ENCODE measurements around the gene CASTOR1.
A peak's percentile ranks its signal among the peaks of the same experiment; 100 is the strongest.

CASTOR1 gene

DNA sequence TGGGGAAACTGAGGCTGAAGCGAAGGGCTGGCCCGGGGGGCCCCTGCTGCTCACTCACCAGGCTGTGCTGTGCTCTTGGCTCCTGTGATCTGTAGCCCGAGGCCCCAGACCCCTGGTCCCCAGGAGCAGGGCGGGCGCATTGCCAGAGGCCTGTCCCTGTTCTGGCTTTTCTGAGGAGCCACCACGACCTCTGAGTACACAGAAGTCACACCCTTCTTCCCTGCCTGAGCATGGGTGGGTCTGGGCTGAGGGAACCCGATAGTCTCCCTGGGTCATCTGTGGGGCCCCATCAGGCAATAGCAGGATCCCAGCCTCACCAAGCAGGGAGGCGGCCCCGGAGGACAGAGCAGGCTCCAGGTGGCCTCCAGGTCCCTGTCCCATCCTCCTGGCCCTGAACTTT lies 5.1 kb downstream of the CASTOR1 start:
- DNase-seq = no peak

GRCh38 chr22:30283342-30283741 lies 6.0 kb downstream of the CASTOR1 start:
- DNase-seq = no peak

- no peak for DNase-seq
Observed at GRCh38 chr22:30282616-30283046, 6.7 kb downstream of the CASTOR1 start.

DNA sequence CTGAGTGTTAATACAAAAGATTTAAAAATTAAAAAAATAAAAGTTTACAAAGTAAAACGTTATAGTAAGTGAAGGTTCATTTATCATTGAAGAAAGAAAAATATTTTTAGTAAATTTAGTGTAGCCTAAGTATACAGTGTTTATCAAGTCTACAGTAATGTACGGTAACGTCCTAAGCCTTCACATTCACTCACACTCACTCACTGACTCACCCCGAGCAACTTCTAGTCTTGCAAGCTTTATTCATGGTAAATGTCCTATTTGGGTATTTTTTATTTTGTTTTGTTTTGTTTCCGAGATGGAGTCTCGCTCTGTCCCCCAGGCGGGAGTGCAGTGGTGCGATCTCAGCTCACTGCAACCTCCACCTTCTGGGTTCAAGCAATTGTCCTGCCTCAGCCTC lies 8.8 kb downstream of the CASTOR1 start:
- DNase-seq = no peak

GRCh38 chr22:30279932-30280331 lies 9.4 kb downstream of the CASTOR1 start:
- DNase-seq = no peak

GRCh38 chr22:30279046-30279788 lies 10.1 kb downstream of the CASTOR1 start:
- DNase-seq = no peak

DNA sequence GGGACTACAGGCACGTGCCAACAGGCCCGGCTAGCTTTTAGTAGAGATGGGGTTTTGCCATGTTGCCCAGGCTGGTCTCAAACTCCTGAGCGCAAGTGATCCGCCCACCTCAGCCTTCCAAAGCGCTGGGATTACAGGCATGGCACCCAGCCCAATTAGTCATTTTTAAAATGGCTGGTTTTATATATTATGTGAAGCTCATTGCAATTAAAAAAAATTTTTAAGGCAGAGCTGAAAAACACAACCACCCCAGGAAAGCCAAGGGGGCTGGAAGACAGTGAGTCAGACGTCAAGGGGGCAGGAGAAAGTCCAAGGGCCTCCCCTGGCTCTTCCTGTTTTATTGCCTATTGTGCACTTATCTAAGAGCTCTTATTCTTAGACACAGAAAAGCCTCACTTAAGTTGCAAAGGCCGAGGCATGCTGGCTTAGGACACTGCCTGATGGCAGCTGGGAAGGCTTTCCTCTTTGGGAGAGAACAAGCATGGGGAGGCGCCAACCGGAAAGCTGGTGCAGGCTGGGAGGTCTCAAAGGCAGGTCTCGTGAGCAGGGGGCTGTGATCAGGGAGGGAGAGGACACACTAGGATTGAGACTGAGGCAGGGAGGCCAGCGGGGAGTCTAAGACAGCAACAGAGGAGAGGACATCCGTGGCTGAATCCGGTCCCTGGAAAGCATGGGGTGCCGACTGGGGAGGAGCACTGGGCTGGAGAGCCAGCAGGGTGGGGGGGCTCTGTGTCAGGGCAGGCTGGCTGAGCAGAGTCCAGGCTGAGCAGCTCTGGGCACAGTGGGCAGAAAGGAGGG lies 11.6 kb downstream of the CASTOR1 start:
- DNase-seq = no peak

DNA sequence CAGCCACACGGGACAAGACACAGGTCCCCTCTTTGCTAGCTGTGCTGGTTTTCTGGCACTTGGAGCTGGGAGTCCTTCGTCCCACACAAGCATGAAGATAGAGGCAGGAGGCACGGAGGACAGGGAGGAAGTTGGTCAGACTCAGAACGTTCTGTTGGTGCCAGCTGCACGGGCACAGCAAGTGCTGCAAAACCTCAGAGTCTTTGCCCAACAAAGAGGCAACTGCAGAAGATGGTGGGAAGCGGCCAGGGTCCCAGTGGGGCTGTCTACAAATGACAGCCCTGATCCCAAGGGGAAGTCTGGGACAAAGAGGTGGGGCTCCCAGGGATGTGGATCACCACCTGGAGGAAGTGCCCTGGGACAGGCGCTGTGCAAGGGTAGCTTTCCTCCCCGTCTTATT lies 13.3 kb downstream of the CASTOR1 start:
- DNase-seq = no peak

DNA sequence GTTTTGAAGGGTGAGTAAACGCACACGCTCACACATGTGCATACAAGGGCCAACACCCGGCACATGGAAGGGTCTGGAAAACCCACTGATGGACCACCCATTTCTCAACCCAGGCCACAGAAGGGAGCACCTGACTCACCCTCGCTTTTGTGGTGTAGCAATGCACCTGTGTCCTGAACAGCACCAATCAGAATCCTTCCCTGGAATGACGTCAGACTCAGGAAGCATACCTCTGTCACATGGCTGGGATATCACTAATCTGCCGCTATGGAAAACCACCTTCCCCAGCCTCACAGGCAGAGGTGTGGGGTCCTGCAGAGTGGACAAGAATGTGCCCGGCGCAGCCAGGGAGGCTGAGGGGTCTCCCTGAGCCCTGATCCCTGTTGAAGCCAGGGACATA lies 13.7 kb downstream of the CASTOR1 start:
- DNase-seq = peak; percentile 75

GRCh38 chr22:30274437-30274812 lies 14.9 kb downstream of the CASTOR1 start:
- DNase-seq = no peak

DNA sequence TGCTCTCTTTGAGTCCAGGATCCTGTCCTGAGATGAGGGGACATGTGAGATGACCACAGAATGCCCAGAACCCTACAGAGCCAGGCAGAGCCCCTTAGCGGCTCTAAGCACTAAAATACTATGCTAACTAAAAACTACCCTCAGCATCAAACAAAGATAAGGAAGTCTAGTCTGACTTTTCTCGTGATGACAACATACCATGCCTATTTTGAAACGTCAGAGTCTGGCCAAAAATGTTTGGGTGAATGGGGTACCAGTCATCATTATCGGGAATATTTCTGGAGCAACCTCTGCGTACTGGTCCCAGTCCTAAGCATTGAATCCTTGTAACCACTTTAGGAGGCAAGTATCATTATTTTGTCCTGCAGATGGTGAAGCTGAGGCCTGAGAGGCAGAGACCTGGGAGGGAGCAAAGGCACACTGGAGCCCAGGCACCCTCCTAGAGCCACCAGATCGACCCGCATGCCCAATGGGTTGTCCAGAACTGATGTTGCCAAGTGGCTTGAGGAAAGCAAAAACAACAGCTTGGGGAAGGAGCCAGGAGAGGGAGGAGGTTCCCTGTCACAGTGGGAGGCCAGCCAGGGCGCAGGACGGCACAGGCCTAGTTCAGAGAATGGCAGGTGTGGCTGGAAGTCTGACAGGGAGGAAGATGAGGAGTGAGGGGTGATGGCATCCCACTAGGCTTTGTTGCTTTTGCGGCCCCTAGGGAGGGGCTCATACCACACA lies 15.4 kb downstream of the CASTOR1 start:
- no peak for DNase-seq

GRCh38 chr22:30272781-30273601 lies 16.3 kb downstream of the CASTOR1 start:
- DNase-seq = no peak

GRCh38 chr22:30270832-30271231 lies 18.5 kb downstream of the CASTOR1 start:
- no peak for DNase-seq

GRCh38 chr22:30268331-30268730 lies 21.0 kb downstream of the CASTOR1 start:
- no peak for DNase-seq

GRCh38 chr22:30267382-30268302 lies 21.7 kb downstream of the CASTOR1 start:
- peak; percentile 80 for DNase-seq

DNA sequence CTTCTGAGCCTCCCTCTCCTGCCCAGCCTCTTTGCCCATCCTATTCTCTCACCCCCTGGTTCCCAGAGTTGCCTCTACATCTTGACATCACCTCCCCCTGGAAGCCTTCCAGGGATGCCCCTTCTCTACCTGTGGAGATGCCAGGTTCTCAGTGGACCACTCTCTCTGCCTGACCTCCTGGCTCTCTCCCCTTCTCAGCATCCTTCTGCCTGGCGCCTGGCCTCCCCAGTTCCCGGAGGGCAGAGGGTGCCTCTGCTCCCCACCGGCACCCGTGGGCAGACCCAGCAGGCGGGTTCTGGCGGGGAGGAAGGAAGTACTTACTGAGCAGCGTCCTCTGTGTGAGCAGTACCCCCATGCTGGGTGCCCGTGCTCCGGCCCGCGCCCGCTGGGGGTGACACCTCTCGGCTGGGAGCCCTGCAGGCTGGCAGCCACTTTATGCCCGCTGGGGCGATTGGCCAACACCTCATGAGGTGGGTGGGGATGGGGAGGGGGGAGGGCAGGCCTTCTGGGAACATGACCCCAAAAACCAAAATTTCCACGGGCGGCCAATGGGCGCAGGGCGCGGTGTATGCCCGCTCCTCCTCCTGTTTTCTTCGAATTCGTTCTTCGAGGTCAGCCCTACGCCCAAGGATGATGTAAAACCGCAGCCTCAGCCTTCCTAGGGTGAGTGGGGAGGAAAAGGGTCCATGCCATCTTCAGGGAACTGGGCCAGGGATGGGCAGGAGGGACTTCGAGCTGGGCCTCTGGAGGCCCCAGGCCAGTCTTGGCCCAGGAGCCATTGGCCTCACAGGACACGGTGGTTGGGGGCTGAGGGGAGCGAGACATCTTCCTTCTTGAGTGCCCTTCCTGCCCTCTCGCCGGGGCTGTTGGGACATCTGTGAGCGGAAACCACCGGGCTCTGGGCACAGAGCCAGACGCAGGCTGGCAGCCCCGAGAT lies 22.6 kb downstream of the CASTOR1 start, which contains the start of gene OSM:
Gene OSM, minus strand, starts transcription at position 407 of the 937 bp plus-strand sequence. Its CDS starts 52 bp downstream, at position 355.
- peak; percentile 86 for DNase-seq

GRCh38 chr22:30265823-30266444 lies 23.4 kb downstream of the CASTOR1 start:
- DNase-seq = peak; percentile 93

DNA sequence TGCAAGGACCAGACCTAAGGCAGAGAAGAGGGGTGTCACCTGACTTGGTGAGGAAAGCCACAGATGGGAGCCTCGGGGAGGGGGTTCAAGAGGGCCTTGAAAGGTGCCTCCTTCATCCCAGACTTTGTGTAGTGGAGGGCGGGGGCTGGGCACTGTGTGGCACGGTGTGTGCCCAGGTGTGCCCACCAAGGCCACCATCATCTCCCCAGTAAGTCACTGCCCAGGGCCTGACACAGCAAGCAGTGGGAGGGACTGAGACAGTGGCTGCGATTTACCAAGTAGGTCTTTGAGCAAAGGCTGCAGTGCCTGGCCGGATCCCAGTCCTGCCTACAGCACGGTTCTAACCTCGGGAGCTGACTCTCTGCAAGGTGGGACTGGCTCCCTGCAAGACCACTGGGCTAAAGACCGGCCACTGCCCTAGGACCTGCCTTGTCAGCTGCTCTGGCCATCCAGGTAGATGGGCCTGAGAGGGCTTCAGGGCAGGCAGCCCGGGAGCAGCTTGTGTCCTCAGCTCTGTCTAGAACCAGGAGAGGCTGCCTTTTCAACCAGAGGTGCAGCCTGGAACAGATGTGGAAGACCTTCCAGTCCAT lies 24.1 kb downstream of the CASTOR1 start:
- peak; percentile 66 for DNase-seq

DNA sequence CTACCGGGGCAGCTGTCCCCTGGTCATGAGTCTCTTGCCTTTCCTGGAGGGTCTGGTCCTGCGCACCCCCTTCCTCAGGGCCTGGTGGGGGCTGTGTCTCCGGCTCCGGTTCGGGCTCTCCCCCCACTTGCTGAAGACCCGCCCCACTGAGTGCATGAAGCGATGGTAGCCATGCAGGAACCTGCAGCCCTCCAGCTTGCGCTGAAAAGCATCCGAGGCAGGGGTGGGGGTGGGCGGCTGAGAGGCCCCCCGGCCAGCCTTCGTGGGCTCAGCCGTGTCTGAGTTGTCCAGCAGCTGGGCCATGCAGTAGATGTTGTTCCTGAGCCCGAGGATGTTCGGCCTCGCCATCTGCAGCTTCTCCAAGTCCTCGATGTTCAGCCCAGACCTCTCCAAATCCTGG lies 25.4 kb downstream of the CASTOR1 start:
- no peak for DNase-seq
